Thoracic aorta (tissue), 2 donors: Measurements from ENCODE around the gene LDHD. TPM values are rescaled to one million over a fixed set of nuclear protein-coding genes. Genes with fewer than 3 reads are reported as not detected.

Source experiments
- ATAC-seq: fragments of 150-250 bp; one replicate; pipeline ENCODE4 v1.8.0; 2017; ENCODE audit warnings: low read depth; ENCODE audit not compliant: insufficient number of reproducible peaks, low FRiP score
- DNase-seq: peaks from one replicate; pipeline ENCODE4 v3.0.0-alpha.2; 2020; ENCODE audit warnings: low spot score
- H3K27ac ChIP-seq, 2 donors: fragments of 200-600 bp; sonication (generic); 1 replicate in 1 of 2; 2 replicates in 1 of 2; pipeline ENCODE4 v1.5.1; 2016; ENCODE audit warnings: mild to moderate bottlenecking in 2 of 2, moderate library complexity in 2 of 2
- H3K27me3 ChIP-seq: fragments of 200-600 bp; sonication (generic); replicated peaks from 2 replicates; pipeline ENCODE4 v1.6.0; 2016; ENCODE audit warnings: mild to moderate bottlenecking; ENCODE audit not compliant: insufficient read depth
- H3K36me3 ChIP-seq: fragments of 200-600 bp; sonication (generic); one replicate; pipeline ENCODE4 v1.5.1; 2016
- H3K4me1 ChIP-seq, 2 donors: fragments of 200-600 bp; sonication (generic); 1 replicate in 1 of 2; 2 replicates in 1 of 2; pipeline versions ENCODE4 v1.5.1 to v1.6.0; 2016; ENCODE audit warnings: low read depth in 2 of 2, mild to moderate bottlenecking in 1 of 2; ENCODE audit not compliant: control insufficient read depth in 1 of 2
- H3K4me3 ChIP-seq: fragments of 200-600 bp; sonication (generic); 2 replicates; pipeline ENCODE4 v1.5.1; 2016; ENCODE audit warnings: mild to moderate bottlenecking
- H3K9me3 ChIP-seq: fragments of 200-600 bp; sonication (generic); 2 replicates; pipeline ENCODE4 v1.5.1; 2016
- CTCF ChIP-seq: fragments of 200-600 bp; sonication (generic); IDR thresholded peaks from one replicate; pipeline ENCODE4 v1.5.1; 2019; ENCODE audit warnings: antibody characterized with exemption
- total RNA-seq, 2 donors: library from RNA; depleted of rRNA; stranded (reverse); fragments of >200 nt; gene quantifications; one replicate each; pipeline versions ENCODE4 v1.1.0 to v1.2.3, GENCODE V29; 2016

The LDHD gene
- total RNA-seq, 2 donors from 2014 or later: 7.2 to 14.1 TPM

- no peak for ATAC-seq
- no peak overlapping the region for H3K4me3 ChIP-seq
- no peak for DNase-seq
- no peaks in the 10 kb centered on the region for H3K9me3 ChIP-seq
- TF ChIP-seq CTCF: no peak
- H3K4me1 ChIP-seq: peaks cover 6 to 9% of the 10 kb centered on the region in 2 donors
- H3K27ac ChIP-seq: no peak overlapping the region
- no peaks in the 10 kb centered on the region for H3K36me3 ChIP-seq
- H3K27me3 ChIP-seq: no peaks in the 10 kb centered on the region
Observed at GRCh38 chr16:75078886-75079285, 37.7 kb downstream of the LDHD start.

DNA sequence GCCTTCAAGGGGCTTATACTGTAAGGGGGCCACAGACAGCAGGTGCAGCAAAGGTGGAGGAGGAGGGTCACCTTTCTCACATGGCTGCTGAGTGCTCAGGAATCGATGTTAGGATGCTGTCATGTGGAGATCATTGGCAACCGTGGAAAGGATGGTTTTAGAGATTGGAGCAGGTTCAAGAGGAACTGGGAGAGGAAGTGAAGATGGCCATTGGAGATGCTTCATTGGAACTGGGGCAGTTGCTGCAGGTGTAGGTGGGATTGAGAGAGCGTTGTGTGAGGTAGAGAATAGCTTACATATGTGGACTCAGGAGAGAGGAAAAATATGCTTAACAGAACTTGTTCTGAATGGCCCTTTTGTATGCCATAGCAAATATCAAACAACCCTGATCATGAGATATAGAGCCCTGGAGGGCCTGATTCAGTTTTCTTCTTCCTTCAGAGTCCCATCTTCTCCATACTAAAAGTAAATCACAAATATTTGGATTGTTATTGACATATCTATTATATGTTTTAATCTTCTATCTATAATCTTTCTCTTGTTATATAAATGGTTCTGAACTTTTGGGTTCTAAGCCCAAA is 40.8 kb downstream of the LDHD start:
- Histone ChIP-seq H3K4me1 (no peaks in the 10 kb centered on the region), H3K9me3 (no peaks in the 10 kb centered on the region), H3K27me3 (no peaks in the 10 kb centered on the region), H3K27ac (no peak overlapping the region), H3K4me3 (no peak overlapping the region), H3K36me3 (no peaks in the 10 kb centered on the region)
- ATAC-seq: no peak
- TF ChIP-seq CTCF: no peak
- no peak for DNase-seq

DNA sequence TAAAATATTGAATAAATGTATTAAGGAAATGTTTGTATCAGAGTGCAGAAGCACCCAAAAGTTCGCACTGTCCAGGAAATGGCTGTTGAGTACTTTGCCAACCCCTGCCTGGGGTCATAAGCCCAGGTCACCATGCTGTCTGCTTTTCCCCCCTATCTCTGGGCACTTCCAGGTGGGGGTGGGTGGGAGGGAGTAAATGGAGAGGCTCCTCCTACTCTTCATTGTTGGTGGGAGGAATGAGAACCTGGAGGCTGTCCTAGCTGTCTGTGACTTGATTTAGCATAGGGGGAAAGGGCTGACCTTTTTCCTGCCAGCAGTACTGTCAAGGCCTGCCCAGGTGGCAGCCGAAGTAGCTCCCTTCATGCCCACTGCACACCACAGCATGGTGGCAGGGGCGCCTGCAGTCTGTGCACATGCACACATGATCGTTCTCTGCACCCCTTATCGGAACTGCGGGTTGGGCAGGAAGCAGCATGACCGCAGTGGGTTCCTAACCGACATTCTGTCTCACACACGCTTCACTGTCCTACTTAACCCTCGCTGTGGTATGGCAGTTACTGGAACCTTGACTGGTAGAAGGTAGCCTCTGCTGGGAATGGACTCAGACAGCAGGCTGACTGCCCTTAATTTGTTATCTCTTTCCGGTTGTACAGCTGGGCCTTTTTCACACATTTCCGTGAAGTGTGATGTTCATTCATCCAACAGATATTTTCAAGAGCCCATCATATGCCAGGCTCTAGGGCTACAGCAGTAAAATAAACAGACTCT is 41.5 kb downstream of the LDHD start:
- Histone ChIP-seq H3K4me3 (no peak overlapping the region), H3K9me3 (no peaks in the 10 kb centered on the region), H3K27ac (no peak overlapping the region), H3K27me3 (no peaks in the 10 kb centered on the region), H3K4me1 (peaks cover 0 to 4% of the 10 kb centered on the region in 2 donors), H3K36me3 (no peaks in the 10 kb centered on the region)
- ATAC-seq: no peak
- TF ChIP-seq CTCF: no peak
- DNase-seq: no peak

GRCh38 chr16:75074304-75074793 is 42.2 kb downstream of the LDHD start:
- Histone ChIP-seq H3K36me3 (no peaks in the 10 kb centered on the region), H3K4me3 (no peak overlapping the region), H3K4me1 (peaks cover 0 to 4% of the 10 kb centered on the region in 2 donors), H3K27ac (no peak overlapping the region), H3K27me3 (no peaks in the 10 kb centered on the region), H3K9me3 (no peaks in the 10 kb centered on the region)
- no peak for TF ChIP-seq CTCF
- DNase-seq: no peak
- ATAC-seq: no peak

DNA sequence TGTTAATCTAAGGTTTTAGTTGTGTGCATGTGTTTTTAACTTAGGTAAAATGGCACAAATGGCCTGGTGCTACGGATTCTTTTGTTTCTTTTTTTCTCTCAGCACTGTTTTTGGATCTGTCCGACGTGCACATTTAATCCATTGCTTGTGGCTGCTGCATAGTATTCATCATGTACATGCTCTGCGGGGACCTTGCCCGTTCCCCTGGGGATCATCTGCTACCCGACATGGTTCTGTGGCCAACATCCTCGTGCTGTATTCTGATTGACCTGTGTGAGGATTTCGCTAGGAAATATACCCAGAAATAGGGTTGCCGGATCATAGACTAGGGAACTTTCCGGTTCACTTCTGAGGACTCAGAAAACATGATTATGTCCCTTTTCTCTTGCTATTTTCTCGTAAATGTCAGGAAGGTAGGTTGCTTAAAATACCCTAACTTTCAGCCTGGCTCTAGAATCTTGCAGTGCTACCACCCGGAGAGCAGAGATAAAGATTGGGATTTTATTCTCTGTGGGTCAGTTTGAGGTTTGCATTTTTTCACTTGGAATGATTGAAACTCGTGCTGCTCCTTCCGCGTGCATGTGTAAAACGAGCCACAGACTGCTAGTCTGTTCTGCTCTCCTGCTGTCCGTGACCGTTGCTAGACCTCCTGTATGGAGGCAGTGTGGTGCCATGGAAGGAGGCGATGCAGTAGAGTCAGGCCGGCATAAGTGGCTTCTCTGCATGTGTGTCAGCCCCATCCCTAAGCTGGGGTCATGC is 42.9 kb downstream of the LDHD start:
- ATAC-seq (no peak), DNase-seq (no peak)
- Histone ChIP-seq H3K27ac (no peak overlapping the region), H3K4me3 (no peak overlapping the region), H3K9me3 (no peaks in the 10 kb centered on the region), H3K4me1 (peaks cover 0 to 4% of the 10 kb centered on the region in 2 donors), H3K27me3 (no peaks in the 10 kb centered on the region), H3K36me3 (no peaks in the 10 kb centered on the region)
- no peak for TF ChIP-seq CTCF
